ENCODE results near the gene GADD45G.

Gene GADD45G

GRCh38 chr9:89593727-89594427 lies 10.9 kb upstream of the GADD45G start:
- TF ChIP-seq CTCF (IDR thresholded peaks at IDR 0.05) = peak; percentile 85
- TF ChIP-seq ZFX (IDR thresholded peaks at IDR 0.05; ENCODE audit: borderline replicate concordance) = no peak
- H3K27ac ChIP-seq = no peak overlapping the region

- H3K27ac ChIP-seq = no peak overlapping the region
- no peak for TF ChIP-seq ZFX (IDR thresholded peaks at IDR 0.05; ENCODE audit: borderline replicate concordance)
- no peak for TF ChIP-seq CTCF (IDR thresholded peaks at IDR 0.05)
Measured at GRCh38 chr9:89594811-89595550, 9.8 kb upstream of the GADD45G start.

GRCh38 chr9:89595646-89596045 lies 9.2 kb upstream of the GADD45G start:
- no peak overlapping the region for H3K27ac ChIP-seq
- TF ChIP-seq ZFX (IDR thresholded peaks at IDR 0.05; ENCODE audit: borderline replicate concordance) (no peak), CTCF (IDR thresholded peaks at IDR 0.05) (no peak)

GRCh38 chr9:89596937-89597555 lies 7.8 kb upstream of the GADD45G start:
- H3K27ac ChIP-seq = no peak overlapping the region
- TF ChIP-seq CTCF (IDR thresholded peaks at IDR 0.05) = no peak
- TF ChIP-seq ZFX (IDR thresholded peaks at IDR 0.05; ENCODE audit: borderline replicate concordance) = no peak

- TF ChIP-seq ZFX (IDR thresholded peaks at IDR 0.05; ENCODE audit: borderline replicate concordance) (no peak), CTCF (IDR thresholded peaks at IDR 0.05) (peak; percentile 86)
Measured at GRCh38 chr9:89597711-89598362, 7.0 kb upstream of the GADD45G start.

GRCh38 chr9:89598363-89598713 lies 6.5 kb upstream of the GADD45G start:
- H3K27ac ChIP-seq = no peak overlapping the region
- TF ChIP-seq CTCF (IDR thresholded peaks at IDR 0.05) = peak; percentile 64
- TF ChIP-seq ZFX (IDR thresholded peaks at IDR 0.05; ENCODE audit: borderline replicate concordance) = no peak

More at GRCh38 chr9:89597711-89598362, 7.0 kb upstream of the GADD45G start:
- H3K27ac ChIP-seq = no peak overlapping the region
